Measurements from ENCODE around the gene TP73. TPM values are rescaled to one million over a fixed set of nuclear protein-coding genes. Genes with fewer than 3 reads are reported as not detected.
A peak's percentile ranks its signal among the peaks of the same experiment; 100 is the strongest.

The TP73 gene
- total RNA-seq, 1 donor from 2014 or later, result 3.7 TPM

DNA sequence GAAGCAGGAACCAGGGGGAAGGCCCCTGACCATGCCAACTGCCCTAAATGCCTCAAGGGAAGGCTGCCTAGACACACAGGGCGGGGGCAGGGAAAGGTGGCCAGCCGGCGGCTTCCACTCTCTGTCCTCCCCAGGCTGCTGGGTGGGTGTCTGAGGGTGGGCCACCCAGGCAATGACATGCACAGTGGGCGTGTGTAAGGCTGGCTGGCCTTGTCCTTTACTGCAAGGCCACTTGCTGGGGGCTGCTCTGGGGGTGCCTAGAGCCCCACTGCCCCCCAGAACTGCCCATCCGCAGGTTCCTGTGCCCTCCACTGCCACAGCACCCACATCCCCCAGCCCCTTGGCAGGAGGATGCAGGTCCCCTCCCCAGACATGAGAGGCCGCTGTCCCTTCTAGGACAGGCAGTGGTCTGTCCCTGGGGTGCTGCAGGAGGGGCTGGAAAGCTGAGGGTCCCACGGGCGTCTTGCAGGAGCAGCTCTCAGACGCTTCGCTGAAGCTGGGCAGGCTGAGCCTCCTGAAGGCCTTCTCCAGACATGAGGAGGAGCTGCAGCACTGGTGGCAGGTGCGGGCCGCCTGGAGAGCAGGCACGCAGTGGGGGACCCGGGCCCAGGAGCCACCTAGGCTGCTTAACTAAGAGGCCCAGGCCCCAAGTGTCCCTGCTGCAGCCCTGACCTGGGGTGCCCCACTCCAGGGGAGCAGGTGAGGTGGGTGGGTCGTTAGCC is 110.0 kb downstream of the TP73 start:
- DNase-seq (ENCODE audit: low spot score), result no peak

DNA sequence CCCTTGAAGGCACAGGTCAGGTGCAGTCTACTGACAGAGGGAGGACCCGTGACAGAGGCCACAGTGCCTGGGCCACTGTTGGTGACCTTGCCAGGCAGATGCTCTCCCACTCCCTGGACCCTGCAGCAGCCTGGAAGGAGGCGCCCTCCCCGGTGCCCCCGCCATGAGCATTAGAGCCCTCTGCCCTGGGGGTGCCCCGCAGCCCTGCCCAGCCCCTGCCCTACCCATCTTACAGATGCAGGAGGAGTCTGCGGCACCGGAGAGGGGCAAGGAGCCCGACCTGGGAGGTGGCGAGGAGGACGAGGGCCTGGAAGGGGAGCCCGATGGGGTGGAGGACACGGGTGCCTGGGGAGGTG is 110.5 kb downstream of the TP73 start:
- DNase-seq (ENCODE audit: low spot score), result no peak

DNA sequence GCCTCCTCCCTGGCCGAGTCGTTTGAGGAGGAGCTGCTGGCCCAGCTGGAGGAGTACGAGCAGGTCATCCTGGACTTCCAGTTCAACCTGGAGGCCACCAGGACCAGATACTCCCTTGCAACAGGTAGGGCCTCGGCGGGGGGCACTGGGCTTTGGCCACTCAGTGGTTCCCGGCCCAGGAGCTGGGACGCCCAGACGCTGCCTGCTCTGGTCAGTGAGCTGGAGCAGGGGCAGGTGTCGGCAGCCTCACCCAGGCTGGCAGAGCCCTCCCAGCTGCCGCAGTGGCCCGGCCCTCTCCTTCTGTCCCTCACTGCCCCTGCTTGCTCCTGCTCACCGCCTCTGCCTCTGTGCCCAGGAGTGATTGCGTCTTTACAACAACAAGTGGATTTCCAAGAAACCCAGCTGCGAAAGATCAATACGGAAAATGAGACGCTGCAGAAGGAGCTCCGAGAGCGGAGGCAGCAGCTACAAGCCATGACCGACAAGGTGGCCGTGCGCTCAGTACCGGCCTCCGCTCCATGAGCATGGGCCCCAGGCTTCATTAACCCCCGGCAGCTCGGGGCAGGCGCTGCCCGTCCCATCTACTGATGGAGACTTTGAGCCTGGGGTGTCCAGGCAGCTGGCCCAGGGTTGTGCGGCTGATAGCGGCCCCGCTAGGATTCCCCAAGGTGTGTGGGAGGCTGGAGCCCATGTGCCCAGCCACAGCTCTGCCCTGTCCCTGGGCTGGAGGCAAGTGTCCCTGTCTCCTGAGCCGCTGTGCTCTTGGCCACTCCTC is 111.2 kb downstream of the TP73 start:
- no peak for DNase-seq (ENCODE audit: low spot score)

DNA sequence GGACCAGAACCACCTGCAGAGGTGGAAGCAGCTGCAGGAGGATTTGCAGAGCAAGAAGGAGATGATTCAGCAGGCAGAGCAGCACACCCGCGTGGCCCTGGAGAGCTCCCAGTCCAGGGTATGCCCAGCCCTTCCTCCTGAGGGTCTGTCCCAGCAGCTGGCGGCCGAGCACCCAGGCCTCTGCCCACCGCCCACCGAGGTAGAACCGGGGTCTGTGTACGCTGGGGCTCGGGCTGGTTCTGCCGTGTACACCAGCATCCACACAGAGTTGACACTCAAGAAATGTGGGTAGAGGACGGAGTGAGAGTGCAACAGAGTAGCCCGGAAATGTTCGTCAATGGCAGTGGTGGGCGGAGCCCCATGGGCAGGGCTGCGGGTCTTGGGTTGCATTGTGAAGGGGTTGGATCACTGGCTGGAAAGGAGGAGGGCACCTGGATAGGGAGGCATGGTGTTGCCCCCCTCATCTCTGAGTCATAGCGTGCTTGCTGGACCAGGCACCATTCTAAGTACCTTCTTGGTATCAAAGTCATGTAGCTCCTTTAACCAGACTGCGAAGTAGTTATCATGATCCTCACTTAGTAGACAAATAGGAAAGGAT is 115.1 kb downstream of the TP73 start:
- DNase-seq (ENCODE audit: low spot score), result no peak

DNA sequence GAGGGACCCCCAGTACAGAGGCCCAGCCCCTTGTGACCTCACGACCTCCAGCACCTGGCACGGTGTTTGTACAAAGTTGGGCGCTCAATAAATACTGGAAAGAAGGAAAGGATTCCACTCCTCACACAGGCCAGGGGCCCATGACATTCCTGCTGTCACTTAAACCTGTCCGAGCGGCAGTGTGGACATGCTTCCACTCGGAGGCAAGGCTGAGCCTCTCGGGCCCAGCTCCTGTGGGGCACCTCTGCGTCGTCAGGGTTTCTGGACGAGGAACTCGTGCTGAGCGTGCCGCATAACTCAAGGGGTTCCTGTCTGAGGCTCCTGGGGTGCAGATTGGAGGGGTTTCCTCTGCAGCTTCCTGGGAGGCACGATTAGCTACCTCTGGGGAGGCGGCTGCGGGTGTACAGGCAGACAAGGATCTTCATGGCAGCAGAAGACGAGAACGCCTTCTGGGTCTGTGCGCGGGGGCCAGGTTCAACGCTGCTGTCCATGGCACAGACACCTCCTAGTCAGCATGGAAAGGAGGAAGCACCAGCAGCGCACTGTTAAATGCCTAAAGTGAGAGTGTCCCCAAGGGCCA is 116.6 kb downstream of the TP73 start:
- DNase-seq (ENCODE audit: low spot score), result no peak

DNA sequence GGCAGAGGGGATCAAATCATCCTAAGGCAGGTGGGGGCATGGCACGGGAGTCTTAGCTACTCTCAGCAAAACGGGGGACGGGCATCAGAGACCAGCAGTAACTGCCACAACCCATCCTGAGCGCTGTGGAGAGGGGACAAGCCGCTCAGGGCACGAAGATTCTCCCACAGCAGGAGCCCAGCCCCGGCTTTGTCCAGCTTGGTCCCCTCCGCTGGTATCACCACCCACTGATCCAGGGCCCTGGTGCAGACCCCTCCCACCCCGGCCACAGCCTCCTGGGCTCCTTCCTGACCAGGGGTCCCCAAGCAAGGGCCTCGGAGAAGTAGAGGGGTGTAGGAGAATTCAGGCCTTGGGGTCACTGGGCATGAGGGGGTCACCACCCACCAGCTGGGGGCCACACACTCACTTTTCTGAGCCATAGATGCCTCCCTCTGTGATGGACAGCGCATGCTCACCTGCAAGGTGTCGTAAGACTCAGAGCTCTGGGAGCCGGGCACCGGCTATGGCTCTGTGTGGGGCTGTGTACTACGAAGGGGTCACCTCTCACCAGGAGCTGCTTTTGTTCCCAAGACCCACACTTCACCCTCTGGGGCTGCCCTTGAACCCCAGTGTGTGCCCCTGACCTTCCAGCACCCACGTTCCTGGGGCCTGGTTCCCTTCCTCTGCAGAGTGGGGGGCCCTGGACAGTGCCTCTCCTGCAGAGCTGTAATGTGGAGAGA is 117.9 kb downstream of the TP73 start:
- no peak for DNase-seq (ENCODE audit: low spot score)

DNA sequence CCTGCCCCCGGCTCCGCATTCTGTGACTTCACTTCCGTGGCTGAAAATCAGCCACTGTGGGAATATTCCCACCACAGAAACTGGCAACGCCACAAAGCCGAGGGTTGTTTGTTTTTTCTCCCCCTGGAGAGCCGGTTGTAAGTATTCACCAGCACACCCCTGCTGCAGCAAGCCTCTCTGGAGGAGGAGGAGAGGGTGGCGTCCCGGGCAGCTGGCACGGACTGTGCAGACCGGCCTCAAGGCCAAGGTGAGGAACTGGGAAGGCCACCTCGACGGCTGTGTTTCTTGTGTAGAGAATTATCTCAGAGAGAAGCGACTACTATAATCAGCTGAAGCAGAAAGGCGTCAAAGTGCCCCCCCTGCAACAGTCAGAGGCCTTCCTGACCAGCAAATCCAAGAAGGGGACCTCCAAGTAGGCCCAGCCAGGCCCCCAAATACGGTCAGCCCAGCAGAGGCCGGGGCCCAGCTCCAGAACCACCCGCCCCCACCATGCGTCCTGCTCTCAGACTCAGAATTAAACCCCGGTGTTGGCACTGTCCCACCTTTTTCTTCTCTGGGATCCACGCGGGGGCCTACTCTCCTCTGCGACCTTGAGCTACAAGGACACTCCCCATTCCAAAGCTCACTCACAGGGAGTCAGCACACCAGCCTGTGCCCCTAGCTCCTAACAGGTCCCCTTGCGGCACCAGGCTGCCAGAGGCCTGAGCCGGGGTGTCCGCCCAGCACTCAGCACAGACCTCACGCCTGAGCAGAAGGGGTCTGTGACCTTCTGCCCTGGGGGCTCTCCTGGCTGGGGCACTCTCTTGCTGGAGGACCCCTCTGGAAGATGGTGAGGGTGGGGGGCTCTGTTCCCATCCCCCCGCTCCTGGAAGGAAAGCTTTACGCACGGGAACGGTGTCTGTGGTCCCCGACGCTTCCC is 119.1 kb downstream of the TP73 start:
- DNase-seq (ENCODE audit: low spot score), result no peak

DNA sequence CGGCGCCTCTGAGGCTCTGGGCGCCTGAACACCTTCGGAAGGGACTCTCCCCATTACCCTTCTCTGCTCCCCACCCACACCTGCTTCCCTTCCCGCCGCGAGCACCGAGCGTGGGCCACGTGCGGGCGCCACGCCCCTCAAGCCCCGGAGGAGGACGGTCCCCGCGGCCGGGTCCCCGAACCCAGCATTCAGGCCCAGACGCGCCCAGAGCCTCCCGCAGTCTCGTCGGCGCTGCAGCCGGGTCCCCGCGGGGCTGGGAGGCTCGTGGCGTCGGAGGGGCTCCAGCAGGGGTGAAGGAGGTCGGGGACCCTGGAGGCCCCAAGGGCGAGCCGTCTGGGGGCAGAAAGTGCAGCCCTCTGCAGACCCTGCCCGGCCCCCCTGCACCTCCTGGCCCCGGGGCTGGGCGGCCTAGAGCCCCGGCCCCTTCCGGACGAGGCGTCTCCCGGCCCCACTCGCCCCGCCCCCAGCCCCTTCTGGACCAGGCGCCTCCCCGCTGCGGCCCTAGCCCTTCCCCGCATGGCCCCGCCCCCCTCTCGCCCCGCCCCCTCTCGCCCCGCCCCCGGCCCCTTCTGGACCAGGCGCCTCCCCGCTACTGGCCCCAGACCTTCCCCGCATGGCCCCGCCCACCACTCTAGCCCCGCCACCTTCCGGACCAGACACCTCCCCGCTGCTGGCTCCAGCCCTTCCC is 119.9 kb downstream of the TP73 start:
- DNase-seq (ENCODE audit: low spot score), result peak; percentile 93

DNA sequence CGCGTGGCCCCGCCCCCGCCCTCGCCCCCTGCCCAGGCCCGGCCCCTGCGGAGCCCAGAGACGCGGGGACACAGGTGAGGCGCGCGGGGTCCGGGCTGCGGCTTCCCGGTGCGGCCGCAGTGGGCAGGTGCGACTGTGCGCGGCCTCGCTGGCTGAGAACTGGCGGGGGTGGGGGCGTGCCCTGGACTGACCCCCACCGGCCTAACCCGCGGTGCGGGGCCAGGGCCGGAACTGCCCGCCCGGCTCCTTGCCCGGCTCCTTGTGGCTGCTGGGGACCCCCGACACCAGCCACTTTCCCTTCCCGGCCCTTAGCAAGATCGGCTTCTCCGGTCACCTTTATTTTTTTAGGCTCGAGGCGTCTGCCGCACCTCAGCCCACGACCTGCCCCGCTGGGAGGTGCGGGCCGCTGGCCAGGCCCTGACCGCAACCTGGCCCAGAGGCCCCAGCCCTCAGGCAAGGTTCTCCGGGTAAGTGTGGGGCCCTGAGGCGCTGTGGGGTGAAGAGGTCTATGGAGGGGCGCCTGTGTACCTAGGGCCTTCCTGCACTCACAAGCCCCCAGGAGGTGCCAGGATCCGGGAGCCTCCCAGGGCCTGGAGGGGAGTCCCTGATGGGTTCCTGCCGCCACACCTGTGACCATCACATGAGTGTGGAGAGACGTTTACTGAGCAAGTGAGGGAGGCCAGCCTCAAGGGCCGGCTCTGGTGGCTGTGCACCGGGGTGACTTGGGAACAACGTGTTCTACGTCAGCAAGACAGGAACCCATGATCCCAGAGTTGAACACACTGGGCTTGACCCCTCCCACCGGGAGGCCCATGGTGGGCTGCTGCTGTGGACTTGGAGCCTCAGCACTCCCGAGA is 120.6 kb downstream of the TP73 start, which contains the start of gene SMIM1:
SMIM1 (plus strand) TSS at position 35 of the 857 bp plus-strand sequence. CDS start 2,625 bp downstream, outside the sequence.
- no peak for DNase-seq (ENCODE audit: low spot score)

DNA sequence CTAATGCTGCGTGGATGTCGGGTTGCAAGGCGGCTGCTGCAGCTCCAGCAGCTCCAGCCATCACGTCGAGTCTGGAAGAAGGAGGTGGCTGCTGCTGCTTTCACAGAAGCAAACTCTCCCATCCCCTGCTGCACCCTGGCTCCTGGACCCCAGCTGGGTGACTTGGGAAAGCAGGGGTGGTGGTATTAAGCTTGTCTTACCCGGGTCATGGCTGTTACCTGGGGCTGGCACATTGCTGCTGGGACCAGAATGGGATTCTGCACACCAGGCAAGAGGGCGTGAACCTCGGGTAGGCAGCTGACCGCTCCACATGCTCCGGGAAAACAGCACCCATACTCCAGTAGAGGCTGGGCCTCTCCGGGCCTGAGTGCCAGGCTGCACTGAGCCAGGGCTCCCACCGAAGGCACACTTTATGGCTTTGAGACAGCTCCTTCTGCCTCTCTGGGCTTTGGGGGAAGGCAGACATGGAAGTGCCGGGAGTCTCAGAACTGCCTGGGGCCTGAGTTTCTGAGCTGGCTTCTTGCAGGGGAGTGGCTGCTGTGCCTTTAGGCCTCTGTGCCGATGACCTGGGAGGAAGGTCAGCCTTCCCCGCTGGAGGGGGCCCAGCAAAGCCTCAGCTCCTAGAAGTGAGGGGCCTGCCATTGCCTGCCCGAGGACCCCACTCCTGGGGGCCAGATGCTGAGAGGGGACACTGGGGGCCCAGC is 121.4 kb downstream of the TP73 start:
- DNase-seq (ENCODE audit: low spot score), result no peak

DNA sequence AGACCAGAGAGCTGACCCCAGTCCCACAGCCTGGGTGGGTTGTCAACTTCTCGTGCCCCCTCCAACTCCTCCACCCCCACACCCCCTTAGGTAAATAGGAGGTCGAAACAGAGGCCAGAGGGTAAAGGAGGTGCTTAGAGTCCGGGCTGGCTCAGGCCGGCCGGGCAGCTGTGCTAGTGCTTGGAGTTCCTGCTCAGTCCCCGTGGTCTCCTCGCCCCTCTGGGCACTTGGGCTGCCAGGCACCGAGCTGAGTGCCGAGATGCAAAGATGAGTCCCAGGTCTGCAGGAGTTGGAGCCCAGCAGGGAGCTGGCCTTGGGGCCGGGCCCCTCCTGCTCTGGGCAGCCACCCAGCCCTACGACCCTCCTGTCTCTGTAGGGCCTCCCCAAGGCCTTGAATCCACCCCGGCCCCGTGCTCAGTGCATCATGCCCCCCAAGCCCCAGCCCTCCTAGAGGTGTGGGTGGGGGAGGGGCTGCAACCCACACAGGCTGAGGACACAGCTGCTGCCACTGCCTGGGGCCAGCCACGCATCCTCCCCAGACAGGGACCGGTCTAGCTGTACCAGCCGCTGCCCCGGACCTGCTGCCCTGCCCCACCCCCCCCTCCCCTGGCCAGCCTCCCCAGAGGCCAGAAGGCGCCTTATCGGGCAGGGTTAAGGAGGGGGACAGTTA is 122.1 kb downstream of the TP73 start:
- DNase-seq (ENCODE audit: low spot score), result no peak

DNA sequence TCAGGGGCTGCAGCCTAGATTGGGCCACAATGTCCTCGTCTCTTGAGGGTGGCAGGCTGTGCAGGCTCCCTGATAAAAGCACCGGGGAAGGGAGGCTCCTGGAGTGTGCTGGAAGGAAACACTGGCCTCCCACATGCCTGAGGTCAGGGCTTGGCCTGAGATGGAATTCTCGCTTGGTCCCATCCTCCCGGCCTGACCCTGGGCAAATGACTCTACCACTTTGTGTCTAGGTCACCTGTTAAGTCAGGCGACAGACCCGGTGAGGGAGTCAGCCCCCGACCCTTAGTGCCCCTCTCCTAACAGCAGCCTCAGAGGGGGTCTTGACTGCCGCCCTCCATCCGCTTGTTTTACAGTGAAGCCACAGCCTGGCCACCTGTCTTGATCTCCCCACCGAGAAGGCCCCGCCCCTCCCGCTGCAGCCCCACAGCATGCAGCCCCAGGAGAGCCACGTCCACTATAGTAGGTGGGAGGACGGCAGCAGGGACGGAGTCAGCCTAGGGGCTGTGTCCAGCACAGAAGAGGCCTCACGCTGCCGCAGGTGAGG is 122.7 kb downstream of the TP73 start:
- DNase-seq (ENCODE audit: low spot score), result no peak

DNA sequence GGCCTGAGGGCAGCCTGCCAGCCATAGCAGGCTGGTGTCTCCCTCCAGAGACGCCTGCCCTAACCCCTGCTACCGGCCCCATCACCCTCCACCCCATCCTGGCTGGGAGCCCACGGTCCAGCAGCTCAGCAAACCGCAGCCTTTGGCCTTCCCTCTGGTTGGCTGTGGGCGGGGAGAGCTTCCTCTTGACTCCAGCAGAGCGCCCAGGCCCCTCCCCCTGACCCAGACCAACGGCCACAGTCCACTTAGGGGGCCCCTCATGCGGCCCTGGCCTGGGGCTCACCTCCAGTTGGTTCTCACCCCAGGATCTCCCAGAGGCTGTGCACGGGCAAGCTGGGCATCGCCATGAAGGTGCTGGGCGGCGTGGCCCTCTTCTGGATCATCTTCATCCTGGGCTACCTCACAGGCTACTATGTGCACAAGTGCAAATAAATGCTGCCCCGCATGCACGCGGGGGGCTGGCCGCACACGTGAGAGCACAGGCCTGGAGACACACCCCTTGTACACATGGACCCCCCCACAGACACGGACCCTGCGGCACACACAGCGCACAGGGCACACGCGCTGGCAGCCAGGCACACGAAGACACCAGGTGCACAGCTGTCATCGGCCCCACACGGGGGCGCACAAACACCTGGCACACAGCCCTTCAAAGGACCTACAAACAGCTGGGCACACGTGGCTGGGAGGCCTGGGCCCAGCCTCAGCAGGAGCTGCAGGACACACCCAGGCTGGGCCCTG is 123.3 kb downstream of the TP73 start:
- DNase-seq (ENCODE audit: low spot score), result no peak

DNA sequence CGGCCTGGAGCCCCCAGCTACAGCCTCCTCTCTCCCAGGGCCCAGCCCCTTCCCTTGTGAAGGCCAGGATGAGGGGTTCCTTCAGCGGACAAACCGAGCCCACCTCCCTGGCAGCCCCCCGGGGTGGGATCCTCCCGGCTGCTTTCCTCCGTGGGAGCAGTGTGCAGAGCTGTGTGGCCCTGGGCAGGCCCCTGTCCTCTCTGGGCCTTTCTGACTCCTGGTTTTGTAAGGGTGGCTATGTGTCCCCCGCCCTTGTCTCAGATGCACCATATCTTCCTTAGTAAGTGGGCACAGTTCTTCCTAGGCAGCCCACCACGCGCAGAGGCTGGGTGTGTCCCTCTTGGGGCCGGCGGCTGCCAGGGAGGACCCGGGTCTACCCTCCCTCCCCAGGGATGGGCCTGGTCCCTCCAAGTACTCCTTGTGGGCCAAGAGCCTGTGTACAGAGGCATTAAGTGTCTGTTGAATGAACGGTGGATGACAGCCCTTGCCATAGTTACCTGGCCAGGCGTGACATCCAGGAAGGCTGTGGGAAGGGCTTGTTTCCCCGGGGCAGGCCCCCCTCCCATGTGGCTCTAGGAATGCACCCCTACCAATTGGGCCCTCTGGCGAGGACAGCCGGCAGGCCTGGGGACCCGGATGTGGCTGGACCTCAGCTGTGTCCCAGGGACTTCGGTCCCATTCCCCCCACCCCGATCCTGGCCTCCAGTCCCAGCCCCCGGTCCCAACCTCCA is 124.1 kb downstream of the TP73 start:
- DNase-seq (ENCODE audit: low spot score), result no peak

DNA sequence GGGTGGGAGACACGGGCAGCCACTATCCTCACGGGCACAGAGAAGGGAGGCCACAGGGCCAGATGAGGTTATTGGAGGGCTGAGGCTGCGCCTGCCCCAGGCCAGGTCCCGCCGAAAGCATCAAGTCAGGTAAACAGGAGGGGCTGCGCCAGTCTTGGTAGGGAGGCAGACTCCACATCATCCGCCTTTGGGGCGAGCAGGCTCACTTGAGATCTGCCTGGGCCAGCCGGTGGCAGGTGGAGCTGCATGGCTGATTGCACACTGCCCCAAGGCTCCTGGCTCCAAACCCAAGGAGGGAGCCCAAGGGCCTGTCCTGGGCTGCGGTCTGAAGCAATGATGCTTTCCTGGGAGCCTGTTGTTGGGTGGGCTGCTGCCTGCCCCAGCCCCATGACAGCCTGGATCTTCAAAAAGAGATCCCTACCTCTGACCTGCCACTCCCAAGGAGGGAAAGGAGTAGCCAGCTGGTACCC is 124.8 kb downstream of the TP73 start:
- no peak for DNase-seq (ENCODE audit: low spot score)
